NCI-H2196 treated with DMSO at 0.1 percent for 48 hours (cell line): Measurements from ENCODE around the gene LMAN2L.

Experiments used
- DNase-seq: peaks from one replicate; lab custom pipeline; 2025; ENCODE audit not compliant: unreplicated experiment; lab: John Stamatoyannopoulos, UW

Gene LMAN2L

GRCh38 chr2:96703021-96703751 is 36.7 kb downstream of the LMAN2L start:
- no peak for DNase-seq

GRCh38 chr2:96702098-96702785 is 37.6 kb downstream of the LMAN2L start:
- no peak for DNase-seq

GRCh38 chr2:96701636-96702035 is 38.2 kb downstream of the LMAN2L start:
- DNase-seq = no peak

- no peak for DNase-seq
Measured at GRCh38 chr2:96700086-96700485, 39.8 kb downstream of the LMAN2L start.

GRCh38 chr2:96699621-96700020 is 40.2 kb downstream of the LMAN2L start:
- DNase-seq = no peak

- no peak for DNase-seq
Measured at GRCh38 chr2:96699021-96699420, 40.8 kb downstream of the LMAN2L start.

GRCh38 chr2:96698221-96698861 is 41.5 kb downstream of the LMAN2L start:
- no peak for DNase-seq

GRCh38 chr2:96697476-96697875 is 42.4 kb downstream of the LMAN2L start:
- no peak for DNase-seq

- DNase-seq = no peak
Measured at GRCh38 chr2:96695602-96696001, 44.3 kb downstream of the LMAN2L start.

GRCh38 chr2:96694816-96695455 is 44.9 kb downstream of the LMAN2L start:
- DNase-seq = no peak

- DNase-seq = no peak
Measured at GRCh38 chr2:96694279-96694678, 45.6 kb downstream of the LMAN2L start.

- DNase-seq = no peak
Measured at GRCh38 chr2:96693286-96694200, 46.3 kb downstream of the LMAN2L start.

- no peak for DNase-seq
Measured at GRCh38 chr2:96692094-96692971, 47.5 kb downstream of the LMAN2L start.

GRCh38 chr2:96691022-96691612 is 48.7 kb downstream of the LMAN2L start:
- DNase-seq = no peak

GRCh38 chr2:96690306-96691021 is 49.4 kb downstream of the LMAN2L start:
- DNase-seq = no peak

- no peak for DNase-seq
Measured at GRCh38 chr2:96689431-96689991, 50.4 kb downstream of the LMAN2L start.

GRCh38 chr2:96688649-96689430 is 51.0 kb downstream of the LMAN2L start:
- DNase-seq = no peak
